ENCODE results near the gene LSS.

DNA sequence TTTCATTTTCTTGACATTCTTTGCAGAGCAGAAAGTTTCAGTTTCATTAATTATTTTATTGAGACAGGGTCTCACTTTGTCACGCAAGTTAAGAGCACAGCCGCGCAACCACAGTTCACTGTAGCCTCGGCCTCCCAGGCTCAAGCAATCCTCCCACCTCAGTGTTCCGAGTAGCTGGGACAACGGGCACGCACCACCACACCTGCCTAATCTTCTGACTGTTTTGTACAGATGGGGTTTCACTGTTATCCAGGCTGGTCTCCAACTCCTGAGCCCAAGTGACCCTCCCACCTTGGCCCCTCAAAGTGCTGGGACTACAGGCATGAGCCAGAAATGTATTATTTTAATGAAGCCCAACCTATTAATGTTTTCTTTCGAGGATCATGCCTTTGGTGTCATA is 41.3 kb downstream of the LSS start:
- TF ChIP-seq, protein P1, sequence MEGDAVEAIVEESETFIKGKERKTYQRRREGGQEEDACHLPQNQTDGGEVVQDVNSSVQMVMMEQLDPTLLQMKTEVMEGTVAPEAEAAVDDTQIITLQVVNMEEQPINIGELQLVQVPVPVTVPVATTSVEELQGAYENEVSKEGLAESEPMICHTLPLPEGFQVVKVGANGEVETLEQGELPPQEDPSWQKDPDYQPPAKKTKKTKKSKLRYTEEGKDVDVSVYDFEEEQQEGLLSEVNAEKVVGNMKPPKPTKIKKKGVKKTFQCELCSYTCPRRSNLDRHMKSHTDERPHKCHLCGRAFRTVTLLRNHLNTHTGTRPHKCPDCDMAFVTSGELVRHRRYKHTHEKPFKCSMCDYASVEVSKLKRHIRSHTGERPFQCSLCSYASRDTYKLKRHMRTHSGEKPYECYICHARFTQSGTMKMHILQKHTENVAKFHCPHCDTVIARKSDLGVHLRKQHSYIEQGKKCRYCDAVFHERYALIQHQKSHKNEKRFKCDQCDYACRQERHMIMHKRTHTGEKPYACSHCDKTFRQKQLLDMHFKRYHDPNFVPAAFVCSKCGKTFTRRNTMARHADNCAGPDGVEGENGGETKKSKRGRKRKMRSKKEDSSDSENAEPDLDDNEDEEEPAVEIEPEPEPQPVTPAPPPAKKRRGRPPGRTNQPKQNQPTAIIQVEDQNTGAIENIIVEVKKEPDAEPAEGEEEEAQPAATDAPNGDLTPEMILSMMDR (IDR thresholded peaks at IDR 0.05) = no peak
- TF ChIP-seq POLR2A (IDR thresholded peaks at IDR 0.05) (no peak), POLR2AphosphoS5 (IDR thresholded peaks at IDR 0.05) (no peak)

Measured in stomach (tissue), 4 donors.